Suppressor macrophage treated with lipopolysaccharide for 4 hours (primary cell): ENCODE data around the gene WFDC10B.
A peak's percentile ranks its signal among the peaks of the same experiment; 100 is the strongest.
"Not testable (repeated sequence)": the region's sequence is repeated elsewhere in the genome, so short reads cannot be mapped to it uniquely, and the experiment has no call there.

Experiments
- DNase-seq: peaks from one replicate; pipeline ENCODE4 v3.0.0-alpha.2; 2020

The WFDC10B gene

DNA sequence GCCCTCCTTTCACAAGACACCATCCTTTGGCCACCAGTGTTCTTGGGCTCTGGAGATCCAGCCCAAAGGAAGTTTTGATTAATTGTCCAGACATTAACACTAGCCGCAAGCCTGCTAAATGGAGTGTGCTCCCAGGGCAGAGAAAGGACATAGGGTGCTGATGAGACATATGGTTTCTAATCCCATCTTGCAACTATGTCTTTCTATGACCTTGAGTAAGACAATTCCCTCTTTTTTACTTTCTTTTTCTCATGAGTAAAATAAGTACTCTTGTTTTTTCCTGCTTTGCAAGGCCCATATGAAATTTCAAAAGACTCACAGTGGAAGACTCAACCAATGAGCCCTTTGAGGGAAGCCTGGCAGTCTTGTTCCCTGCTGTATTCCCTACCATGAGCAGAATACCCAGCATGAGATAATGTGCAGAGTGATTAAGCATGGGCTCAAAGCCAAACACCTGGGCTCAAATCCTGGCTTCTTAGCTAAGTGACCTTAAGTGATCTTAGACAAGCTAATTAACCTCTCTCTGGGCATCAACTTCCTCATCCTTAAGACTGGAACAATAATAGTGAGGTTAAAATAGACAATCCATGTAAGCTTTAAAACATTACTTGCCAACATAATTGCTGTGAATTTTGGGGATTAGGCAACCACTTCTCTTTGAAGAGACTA is at the start of gene WFDC10B:
Gene WFDC10B (minus strand): TSS at position 51 of the 669 bp plus-strand sequence. CDS start 19,027 bp downstream, outside the sequence.
- DNase-seq = no peak

DNA sequence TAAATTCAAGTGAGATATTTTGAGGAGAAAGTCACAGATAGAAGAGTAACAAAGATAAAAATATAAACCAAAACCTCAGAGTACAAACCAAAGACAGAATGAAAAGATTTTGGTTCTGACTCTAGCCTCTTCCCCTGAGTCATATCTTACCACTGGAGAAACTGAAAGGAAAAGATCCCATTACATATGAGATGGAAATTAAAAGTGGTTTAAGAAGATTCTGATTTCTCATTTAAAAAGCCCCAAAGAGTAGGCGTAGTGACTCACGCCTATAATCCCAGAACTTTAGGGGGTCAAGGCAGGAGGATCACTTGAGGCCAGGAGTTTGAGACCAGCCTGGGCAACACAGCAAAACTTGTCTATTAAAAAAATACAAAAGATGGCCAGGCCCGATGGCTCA is 47.9 kb upstream of the WFDC10B start:
- DNase-seq = peak; percentile 82

DNA sequence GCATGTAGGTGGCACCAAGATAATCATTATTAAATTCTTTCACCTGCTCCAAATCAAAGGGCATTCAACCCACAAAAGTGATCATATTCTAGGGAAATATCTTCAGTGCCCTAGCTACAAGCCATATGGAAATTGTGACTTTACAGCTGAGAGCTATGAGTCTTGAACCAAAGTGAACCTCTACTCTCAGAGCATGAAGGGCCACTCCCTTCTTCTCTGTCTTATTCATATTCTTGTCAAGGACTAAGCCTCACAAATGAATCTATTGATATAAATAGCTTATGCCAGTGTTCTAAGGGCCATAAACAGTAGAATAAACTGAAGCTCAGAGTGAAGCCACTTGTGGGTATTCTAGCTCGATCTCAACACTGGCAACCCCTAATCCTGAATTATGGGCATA is 46.9 kb upstream of the WFDC10B start:
- DNase-seq = no peak

DNA sequence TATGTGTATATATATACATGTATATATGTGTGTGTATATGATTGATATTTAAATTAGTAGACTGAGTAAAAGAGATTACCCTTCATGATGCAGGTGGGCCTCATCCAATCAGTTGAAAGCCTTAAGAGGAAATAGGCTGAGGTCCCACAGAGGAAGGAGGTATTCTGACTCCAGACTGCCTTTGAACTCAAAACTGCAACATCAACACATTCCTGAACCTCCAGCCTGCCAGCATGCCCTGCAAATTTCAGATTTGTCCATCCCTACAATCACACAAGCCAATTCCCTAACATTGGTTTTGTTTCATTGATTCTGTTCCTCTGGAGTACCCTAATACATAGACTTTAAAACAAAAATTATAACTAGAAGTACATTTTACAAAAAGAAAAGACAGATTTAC is 40.2 kb upstream of the WFDC10B start:
- no peak for DNase-seq

DNA sequence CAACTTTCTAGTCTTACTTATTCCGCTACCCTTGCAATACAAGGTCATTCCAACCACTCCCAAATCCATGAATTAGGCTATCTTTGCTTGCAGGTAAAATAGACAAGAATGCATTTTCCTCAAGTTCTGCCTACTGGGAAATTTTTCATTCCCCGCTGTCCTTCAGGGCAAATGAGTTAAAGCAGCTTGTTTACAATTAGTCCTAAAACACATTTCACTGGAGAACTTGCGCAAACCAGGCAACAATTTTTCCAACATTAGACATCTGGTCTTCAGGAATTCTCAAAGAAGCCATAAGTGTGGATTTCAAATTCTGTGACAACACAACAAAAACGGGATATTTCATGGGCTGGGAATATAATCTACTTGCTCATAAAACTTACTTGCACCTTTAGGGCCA is 37.8 kb upstream of the WFDC10B start:
- no peak for DNase-seq

DNA sequence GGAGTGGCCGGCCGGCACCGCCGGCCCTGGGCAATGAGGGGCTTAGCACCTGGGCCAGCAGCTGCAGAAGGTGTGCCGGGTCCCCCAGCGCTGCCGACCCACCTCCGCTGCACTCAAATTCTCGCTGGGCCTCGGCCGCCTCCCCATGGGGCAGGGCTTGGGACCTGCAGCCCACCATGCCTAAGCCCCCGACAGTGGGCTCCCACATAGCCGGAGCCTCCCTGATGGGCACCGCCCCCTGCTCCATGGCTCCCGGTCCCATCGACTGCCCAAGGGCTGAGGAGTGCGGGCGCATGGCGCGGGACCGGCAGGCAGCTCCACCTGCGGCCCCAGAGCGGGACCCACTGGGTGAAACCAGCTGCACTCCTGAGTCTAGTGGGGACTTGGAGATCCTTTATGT is 31.2 kb upstream of the WFDC10B start:
- no peak for DNase-seq

DNA sequence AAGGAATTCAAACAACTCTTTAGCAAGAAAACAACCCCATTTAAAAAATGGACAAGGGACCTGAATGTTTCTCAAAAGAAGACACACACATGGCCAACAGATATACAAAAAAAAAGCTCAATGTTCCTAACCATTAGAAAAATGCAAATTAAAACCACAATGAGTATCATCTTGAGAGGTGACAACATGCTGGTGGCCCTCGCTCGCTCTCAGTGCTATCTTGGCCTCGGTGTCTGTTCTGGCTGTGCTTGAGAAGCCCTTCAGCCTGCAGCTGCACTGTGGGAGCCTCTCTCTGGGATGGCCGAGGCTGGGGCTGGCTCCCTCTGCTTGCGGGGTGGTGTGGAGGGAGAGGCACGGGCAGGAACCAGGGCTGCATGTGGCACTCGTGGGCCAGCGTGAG is 30.7 kb upstream of the WFDC10B start:
- no peak for DNase-seq

DNA sequence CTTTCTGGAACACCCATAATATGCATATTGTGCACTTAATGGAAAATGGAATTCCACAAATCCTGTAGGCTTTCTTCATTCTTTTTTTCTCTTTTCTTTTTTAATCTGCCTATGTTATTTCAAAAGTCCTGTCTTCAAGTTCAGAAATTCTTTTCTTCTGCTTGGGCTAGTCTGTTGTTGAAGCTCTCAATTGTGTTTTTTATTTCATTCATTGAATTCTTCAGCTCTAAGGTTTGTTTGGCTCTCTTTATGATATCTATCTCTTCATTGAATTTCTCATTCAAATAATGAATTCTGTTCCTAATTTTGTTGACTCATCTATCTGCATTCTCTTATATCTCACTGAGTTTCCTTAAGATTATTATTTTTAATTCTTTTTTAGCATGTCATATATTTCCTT is 27.4 kb upstream of the WFDC10B start:
- DNase-seq = no peak

DNA sequence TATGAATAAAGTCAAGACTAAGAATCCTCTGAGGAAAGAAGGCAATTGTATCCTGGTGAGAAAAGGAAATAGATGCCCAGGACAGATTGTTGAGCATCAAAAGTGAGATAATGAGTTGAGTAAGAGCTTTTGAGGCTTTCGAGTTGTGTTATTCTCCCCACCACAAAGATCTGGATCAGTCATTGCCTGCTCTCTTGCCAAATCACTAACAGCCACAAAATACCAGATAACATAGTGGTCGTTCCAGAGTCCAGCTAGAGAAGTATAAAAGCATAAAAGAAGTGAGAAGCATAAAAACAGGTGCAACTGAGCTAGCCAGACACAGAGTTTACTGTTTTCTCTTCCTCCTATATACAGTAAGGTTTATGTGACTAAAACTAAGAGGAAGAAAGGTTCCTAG is 22.2 kb upstream of the WFDC10B start:
- no peak for DNase-seq

DNA sequence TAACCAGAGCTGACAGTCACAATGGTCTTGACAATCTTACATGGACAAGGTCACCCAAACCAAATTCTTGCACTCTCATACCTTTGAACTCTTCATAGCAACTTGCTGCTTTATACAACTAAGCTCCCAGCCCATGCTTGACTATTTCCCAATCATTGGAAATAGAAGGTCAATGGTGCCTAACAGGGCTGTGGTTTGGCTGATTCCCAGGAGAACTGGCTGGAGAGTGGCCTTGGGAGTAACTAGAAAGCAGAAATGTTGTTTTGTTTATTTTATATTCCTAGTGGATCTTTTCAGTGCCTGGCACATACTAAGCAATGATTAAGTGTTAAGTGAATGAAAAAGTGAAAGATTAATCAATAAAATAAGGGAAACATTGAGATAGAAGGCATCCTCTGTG is 20.3 kb upstream of the WFDC10B start:
- DNase-seq = no peak

DNA sequence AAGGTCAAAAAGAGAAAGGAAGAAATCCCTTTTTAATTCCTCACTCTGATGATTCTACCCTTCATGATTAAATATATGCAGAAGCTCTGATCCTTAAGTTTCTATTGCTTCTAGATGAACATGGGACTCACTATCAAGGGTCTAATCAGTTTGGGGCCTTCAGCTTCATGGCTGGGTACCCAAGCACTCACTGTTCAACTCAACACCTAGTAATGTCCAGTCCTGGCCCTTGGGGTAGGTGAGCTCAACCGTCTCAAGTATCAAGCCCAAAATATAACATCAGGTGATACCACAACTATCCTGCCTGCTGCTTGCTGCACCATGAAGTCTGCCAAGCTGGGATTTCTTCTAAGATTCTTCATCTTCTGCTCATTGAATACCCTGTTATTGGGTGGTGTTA is 17.2 kb upstream of the WFDC10B start, which contains the start of gene SPINT4:
Gene SPINT4 (plus strand): TSS at position 301 of the 400 bp plus-strand sequence. CDS start 21 bp downstream, at position 322.
- DNase-seq = no peak

DNA sequence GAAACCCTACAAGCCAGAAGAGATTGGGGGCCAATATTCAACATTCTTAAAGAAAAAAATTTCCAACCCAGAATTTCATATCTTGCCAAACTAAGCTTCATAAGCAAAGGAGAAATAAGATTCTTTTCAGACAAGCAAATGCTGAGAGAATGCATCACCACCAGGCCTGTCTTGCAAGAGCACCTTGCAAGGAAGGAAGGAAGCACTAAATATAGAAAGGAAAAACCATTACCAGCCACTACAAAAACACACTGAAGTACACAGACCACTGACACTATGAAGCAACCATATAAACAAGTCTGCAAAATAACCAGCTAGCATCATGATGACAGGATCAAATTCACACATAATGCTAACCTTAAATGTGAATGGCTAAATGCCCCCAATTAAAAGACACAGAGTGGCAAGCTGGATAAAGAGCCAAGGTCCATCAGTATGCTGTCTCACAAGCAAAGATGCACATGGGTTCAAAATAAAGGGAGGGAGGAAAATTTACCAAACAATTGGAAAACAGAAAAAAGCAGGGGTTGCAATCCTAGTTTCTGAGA is 11.4 kb upstream of the WFDC10B start:
- not testable (repeated sequence) for DNase-seq

DNA sequence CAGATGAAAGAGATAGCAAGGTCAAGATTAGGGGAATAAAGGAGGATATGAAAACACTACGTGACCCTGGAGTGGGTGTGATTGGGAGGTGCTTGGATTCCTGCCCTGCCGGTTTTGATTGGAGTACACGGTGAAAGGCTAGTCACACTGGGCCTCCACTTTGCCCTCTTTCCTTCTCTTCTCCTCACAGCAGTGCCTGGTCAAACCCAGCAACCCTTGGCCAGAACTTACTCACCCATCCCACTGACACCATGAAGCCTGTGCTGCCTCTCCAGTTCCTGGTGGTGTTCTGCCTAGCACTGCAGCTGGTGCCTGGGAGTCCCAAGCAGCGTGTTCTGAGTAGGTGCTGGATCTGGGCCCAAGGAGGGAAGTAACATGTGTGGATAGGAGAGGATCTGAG is 2.9 kb downstream of the WFDC10B start, which contains the start of gene WFDC13:
Gene WFDC13 (plus strand): TSS at position 166 of the 400 bp plus-strand sequence. CDS start 86 bp downstream, at position 252.
- DNase-seq = no peak

DNA sequence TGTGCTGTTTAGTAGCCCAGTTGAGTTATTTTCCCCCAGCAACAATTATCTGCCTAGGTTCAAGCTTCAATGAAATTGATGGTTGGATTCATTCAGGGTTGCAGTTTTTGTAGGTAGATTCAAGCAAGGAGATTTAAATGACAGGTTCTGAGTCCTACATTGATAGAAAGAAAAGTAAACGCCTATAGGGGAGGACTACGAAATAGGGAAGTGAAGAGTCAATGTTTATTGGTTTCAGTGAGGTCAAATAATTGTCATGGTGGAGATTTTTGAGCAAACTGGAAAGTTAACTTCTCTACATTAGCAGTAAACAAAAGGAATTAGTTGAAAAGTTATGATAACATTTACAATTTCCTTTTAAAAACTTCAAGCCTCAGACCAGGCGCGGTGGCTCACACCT is 3.7 kb downstream of the WFDC10B start:
- no peak for DNase-seq

DNA sequence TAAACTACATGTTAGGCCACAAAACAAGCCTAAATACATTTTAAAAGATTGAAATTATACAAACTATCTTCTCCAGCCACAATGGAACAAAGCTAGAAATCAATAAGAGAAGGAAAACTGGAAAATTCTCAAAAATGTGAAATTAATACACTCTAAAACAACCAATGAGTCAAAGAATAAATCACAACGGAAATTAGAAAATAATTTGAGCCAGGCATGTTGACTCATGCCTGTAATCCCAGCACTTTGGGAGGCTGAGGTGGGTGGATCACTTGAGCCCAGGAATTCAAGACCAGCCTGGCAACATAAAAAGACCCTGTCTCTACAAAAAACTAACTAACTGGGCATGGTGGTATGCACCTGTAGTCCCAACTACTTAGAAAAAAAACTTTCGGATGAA is 9.3 kb downstream of the WFDC10B start:
- no peak for DNase-seq

DNA sequence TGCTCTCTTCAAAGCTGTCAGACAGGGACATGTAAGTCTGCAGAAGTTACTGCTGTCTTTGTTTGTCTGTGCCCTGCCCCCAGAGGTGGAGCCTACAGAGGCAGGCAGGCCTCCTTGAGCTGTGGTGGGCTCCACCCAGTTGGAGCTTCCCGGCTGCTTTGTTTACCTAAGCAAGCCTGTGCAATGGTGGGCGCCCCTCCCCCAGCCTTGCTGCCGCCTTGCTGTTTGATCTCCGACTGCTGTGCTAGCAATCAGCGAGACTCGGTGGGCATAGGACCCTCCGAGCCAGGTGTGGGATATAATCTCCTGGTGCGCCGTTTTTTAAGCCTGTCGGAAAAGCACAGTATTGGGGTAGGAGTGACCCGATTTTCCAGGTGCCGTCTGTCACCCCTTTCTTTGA is 11.5 kb downstream of the WFDC10B start:
- DNase-seq = not testable (repeated sequence)

DNA sequence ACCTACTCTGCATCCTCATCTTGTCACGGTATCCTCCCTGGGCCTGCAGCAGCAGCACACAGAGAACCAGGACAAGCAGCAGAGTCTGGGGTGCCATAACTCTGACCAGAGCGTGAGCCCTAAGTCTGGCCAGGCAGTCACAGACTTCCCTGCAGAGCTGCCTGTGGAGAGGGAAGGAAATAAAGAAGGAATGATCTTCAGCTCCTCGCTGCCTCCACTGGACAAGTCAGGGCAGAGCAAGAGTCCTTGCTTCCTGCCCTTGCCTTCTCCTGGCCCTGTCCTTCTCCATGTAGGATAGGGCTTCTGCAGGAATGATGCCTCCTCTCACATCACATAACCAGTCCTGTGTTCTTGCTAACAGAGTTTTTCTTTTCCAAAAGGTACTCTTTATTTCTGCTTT is 18.9 kb downstream of the WFDC10B start:
- peak; percentile 4 for DNase-seq

DNA sequence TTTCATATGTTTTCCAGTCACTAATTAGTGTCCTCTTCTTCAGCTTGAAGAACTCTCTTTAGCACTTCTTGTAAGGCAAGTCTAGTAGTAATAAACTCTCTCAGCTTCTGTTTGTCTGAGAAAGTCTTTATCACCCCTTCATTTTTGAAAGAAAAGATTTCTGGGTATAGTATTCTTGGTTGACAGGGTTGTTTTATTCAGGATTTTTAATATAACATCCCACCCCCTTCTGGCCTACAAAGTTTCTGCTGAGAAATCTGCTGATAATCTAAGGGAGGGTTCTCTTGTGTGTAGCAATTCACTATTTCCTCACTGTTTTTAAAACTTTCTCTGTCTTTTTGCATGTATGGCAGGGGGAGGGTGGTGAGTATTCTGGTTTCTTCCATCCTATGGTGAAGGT is 25.2 kb downstream of the WFDC10B start:
- DNase-seq = no peak

DNA sequence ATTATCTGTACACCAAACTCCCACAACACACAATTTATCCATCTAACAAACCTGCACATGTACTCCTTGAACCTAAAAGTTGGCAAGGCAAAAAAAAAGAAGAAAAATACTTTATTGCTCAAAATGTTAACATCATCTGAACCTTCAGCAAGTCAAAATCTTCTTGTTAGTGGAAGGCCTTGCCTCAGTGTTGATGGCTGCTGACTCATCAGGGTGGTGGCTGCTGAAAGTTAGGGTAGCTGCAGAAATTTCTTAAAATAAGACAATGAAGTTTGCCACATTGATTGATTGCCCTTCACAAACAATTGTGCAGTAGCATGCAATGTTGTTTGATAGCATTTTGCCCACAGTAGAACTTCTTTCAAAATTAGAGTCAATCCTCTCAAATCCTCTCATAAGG is 32.1 kb downstream of the WFDC10B start:
- DNase-seq = no peak

DNA sequence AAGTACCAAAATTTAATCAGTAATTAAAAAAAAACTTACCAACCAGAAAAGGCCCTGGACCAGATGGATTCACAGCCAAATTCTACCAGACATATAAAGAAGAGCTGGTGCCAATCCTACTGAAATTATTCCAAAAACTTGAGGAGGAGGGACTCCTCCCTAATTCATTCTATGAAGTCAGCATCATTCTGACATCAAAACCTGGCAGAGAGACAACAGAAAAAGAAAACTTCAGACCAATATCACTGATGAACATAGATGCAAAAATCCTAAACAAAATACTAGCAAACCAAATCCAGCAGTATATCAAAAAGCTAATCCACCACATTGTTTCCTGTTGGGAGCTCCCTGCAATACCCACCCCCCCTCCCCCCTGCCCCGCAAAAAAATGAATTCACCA is 34.7 kb downstream of the WFDC10B start, which contains the start of gene WFDC11:
Gene WFDC11 (minus strand): TSS at position 101 of the 400 bp plus-strand sequence. CDS start 19,639 bp downstream, outside the sequence.
- no peak for DNase-seq

DNA sequence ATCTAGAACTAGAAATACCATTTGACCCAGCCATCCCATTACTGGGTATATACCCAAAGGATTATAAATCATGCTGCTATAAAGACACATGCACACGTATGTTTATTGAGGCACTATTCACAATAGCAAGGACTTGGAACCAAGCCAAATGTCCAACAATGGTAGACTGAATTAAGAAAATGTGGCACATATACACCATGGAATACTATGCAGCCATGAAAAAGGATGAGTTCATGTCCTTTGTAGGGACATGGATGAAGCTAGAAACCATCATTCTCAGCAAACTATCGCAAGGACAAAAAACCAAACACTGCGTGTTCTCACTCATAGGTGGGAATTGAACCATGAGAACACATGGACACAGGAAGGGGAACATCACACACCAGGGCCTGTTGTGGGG is 47.8 kb downstream of the WFDC10B start:
- DNase-seq = not testable (repeated sequence)

DNA sequence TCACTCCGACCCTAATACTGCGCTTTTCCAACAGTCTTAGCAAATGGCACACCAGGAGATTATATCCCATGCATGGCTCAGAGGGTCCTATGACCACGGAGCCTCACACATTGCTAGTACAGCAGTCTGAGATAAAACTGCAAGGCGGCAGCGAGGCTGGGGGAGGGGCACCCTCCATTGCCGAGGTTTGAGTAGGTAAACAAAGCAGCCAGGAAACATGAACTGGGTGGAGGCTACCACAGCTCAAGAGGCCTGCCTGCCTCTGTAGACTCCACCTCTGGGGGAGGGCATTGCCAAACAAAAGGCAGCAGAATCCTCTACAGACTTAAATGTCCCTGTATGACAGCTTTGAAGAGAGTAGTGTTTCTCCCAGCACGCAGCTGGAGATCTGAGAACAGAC is 53.1 kb downstream of the WFDC10B start:
- not testable (repeated sequence) for DNase-seq

DNA sequence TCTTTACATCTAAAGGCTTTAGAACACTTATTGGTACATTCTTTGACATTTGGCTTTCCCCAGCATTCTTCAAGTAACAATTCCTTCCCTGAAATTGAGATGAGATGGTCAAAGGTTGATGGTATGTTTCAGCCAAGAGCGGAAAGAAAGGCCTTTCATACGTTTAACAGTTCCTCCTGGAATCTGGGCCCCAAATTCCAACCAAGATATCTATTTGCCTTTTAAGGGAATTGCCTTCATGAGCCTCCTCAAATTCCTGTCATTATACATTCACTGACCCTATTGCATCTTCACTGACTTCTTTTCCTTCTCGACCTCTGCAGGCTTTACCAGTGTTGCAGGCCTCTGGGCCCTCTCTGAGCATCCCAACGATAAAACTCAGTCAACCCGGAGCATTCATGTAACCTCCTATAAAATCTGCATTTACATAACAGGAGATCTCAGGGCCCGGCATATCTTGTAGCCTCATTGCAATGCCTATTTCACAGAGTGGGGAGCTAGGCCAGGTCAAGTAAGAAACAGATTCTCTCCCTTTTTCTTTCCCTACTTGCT is 55.4 kb downstream of the WFDC10B start:
- no peak for DNase-seq

DNA sequence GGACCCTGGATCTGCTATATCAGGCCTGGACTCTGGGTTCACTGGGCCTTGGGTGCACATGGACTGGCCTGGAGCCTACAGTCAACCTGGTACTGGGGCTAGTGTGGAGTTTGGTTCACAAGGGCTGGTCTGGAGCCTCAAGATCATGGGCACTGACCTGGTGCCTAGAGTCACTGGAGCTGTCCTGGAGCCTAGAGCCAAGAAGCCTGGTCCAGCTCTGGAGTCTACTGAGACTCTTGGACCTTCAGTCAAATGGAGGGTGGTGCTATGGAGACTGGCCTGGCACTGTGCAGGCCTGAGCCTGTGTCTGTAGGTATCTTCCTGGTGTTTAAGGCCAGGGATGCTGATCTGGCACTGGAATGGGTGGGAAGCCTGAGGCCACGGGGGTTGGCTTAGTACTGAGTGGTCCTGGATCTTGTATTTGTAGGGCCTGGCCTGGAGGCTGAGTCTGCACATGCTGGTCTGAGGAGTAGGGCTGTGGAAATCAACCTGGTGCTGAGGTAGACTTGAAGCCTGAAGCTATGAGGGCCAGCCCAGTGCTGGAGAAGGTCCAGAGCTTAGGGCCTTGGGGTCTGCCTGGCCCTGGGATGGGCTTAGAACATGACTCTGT is 57.3 kb downstream of the WFDC10B start:
- DNase-seq = no peak
